Effector memory CD8-positive, alpha-beta T cell (primary cell): ENCODE measurements around the gene GALNT11.
A peak's percentile ranks its signal among the peaks of the same experiment; 100 is the strongest.

Experiments
- ATAC-seq: fragments of 150-1000 bp; cut with Tn5 transposase; replicated peaks from 2 replicates; pipeline ENCODE4 v1.10.0; 2021; ENCODE audit warnings: mild to moderate bottlenecking, moderate library complexity
- DNase-seq, 3 experiments: peaks; one replicate each; pipeline ENCODE4 v3.0.0; 2021
- H3K27ac Mint-ChIP-seq, 2 donors: one replicate each; pipeline ENCODE4 v1.8.0; 2022; ENCODE audit warnings: mild to moderate bottlenecking in 2 of 2, mixed read lengths in 2 of 2, moderate library complexity in 2 of 2
- H3K27me3 Mint-ChIP-seq, 2 donors: one replicate each; pipeline ENCODE4 v1.8.0; 2022; ENCODE audit warnings: mixed read lengths in 2 of 2
- H3K36me3 Mint-ChIP-seq: one replicate; pipeline ENCODE4 v1.8.0; 2022; ENCODE audit warnings: mild to moderate bottlenecking, moderate library complexity, mixed read lengths; ENCODE audit not compliant: insufficient read depth
- H3K4me1 Mint-ChIP-seq, 2 donors: one replicate each; pipeline ENCODE4 v1.8.0; 2022; ENCODE audit warnings: low read depth in 2 of 2, mixed read lengths in 2 of 2
- H3K4me3 Mint-ChIP-seq, 2 donors: one replicate each; pipeline ENCODE4 v1.8.0; 2022; ENCODE audit warnings: mild to moderate bottlenecking in 2 of 2, mixed read lengths in 2 of 2, moderate library complexity in 2 of 2
- H3K9me3 Mint-ChIP-seq, 2 donors: one replicate each; pipeline ENCODE4 v1.8.0; 2022; ENCODE audit warnings: mixed read lengths in 2 of 2
- total RNA-seq, 9 experiments: gene quantifications; one replicate each; lab custom pipeline; 2026; lab: John Stamatoyannopoulos, UW

GALNT11 gene
- total RNA-seq, result 38.9 to 102 (median 47.0) reads per million in 9 experiments

- Mint-ChIP-seq H3K4me3 (peak within 1 kb of the TSS; percentile 91 to 95), H3K27me3 (no peaks in the 10 kb centered on the region), H3K27ac (peak within 1 kb of the TSS; percentile 97 to 98), H3K4me1 (peaks cover 29 to 34% of the 10 kb centered on the region in 2 donors), H3K36me3 (peaks cover 18% of the 10 kb centered on the region), H3K9me3 (no peaks in the 10 kb centered on the region)
- ATAC-seq (peak; percentile 88), DNase-seq (peak; percentile 88 to 91 (median 91))
Measured at GRCh38 chr7:152025077-152025936, at the start of gene GALNT11. Gene GALNT11, plus strand, starts transcription at chr7:152025674. Its CDS starts 68,554 bp downstream, at chr7:152094228.

GRCh38 chr7:151978616-151979015 is 46.9 kb upstream of the GALNT11 start:
- Mint-ChIP-seq H3K27me3 (peaks cover 16 to 23% of the 10 kb centered on the region in 2 donors), H3K9me3 (no peaks in the 10 kb centered on the region), H3K36me3 (peaks cover 2% of the 10 kb centered on the region), H3K4me1 (no peaks in the 10 kb centered on the region), H3K27ac (no peak overlapping the region), H3K4me3 (no peak overlapping the region)
- DNase-seq (no peak), ATAC-seq (no peak)

GRCh38 chr7:151981223-151981622 is 44.3 kb upstream of the GALNT11 start:
- Mint-ChIP-seq H3K27me3 (peaks cover 18 to 29% of the 10 kb centered on the region in 2 donors), H3K9me3 (no peaks in the 10 kb centered on the region), H3K27ac (no peak overlapping the region), H3K4me3 (no peak overlapping the region), H3K4me1 (no peaks in the 10 kb centered on the region), H3K36me3 (peaks cover 5% of the 10 kb centered on the region)
- no peak for DNase-seq
- ATAC-seq, result no peak

- peaks cover 26 to 39% of the 10 kb centered on the region in 2 donors for H3K27me3 Mint-ChIP-seq
- H3K27ac Mint-ChIP-seq, result no peak overlapping the region
- H3K4me3 Mint-ChIP-seq, result no peak overlapping the region
- no peaks in the 10 kb centered on the region for H3K4me1 Mint-ChIP-seq
- DNase-seq (no peak), ATAC-seq (no peak)
- peaks cover 5% of the 10 kb centered on the region for H3K36me3 Mint-ChIP-seq
- H3K9me3 Mint-ChIP-seq, result no peaks in the 10 kb centered on the region
Measured at GRCh38 chr7:151982806-151983205, 42.7 kb upstream of the GALNT11 start.

GRCh38 chr7:151984612-151985011 is 40.9 kb upstream of the GALNT11 start:
- H3K27me3 Mint-ChIP-seq, result peaks cover 27 to 44% of the 10 kb centered on the region in 2 donors
- DNase-seq (no peak), ATAC-seq (no peak)
- no peaks in the 10 kb centered on the region for H3K9me3 Mint-ChIP-seq
- H3K27ac Mint-ChIP-seq, result no peak overlapping the region
- H3K4me3 Mint-ChIP-seq, result no peak overlapping the region
- H3K36me3 Mint-ChIP-seq, result peaks cover 5% of the 10 kb centered on the region
- H3K4me1 Mint-ChIP-seq, result no peaks in the 10 kb centered on the region

GRCh38 chr7:151987748-151988529 is 37.5 kb upstream of the GALNT11 start:
- H3K4me1 Mint-ChIP-seq, result peaks cover 5% of the 10 kb centered on the region in 2 donors
- DNase-seq (no peak), ATAC-seq (no peak)
- no peak overlapping the region for H3K4me3 Mint-ChIP-seq
- H3K27me3 Mint-ChIP-seq, result peaks cover 41 to 57% of the 10 kb centered on the region in 2 donors
- H3K36me3 Mint-ChIP-seq, result peaks cover 3% of the 10 kb centered on the region
- H3K27ac Mint-ChIP-seq, result no peak overlapping the region
- H3K9me3 Mint-ChIP-seq, result no peaks in the 10 kb centered on the region

- H3K4me3 Mint-ChIP-seq, result no peak overlapping the region
- ATAC-seq (peak; percentile 96), DNase-seq (peak; percentile 5 to 37 (median 17))
- H3K4me1 Mint-ChIP-seq, result peaks cover 5% of the 10 kb centered on the region in 2 donors
- no peak overlapping the region for H3K27ac Mint-ChIP-seq
- no peaks in the 10 kb centered on the region for H3K9me3 Mint-ChIP-seq
- H3K36me3 Mint-ChIP-seq, result no peaks in the 10 kb centered on the region
- H3K27me3 Mint-ChIP-seq, result peaks cover 59 to 65% of the 10 kb centered on the region in 2 donors
Measured at GRCh38 chr7:151992375-151992774, 33.1 kb upstream of the GALNT11 start.

GRCh38 chr7:151993977-151994676 is 31.3 kb upstream of the GALNT11 start:
- Mint-ChIP-seq H3K4me1 (peaks cover 5% of the 10 kb centered on the region in 2 donors), H3K27me3 (peaks cover 60 to 63% of the 10 kb centered on the region in 2 donors), H3K27ac (no peak overlapping the region), H3K9me3 (no peaks in the 10 kb centered on the region), H3K36me3 (no peaks in the 10 kb centered on the region), H3K4me3 (no peak overlapping the region)
- ATAC-seq (no peak), DNase-seq (no peak)

GRCh38 chr7:151999424-152000090 is 25.9 kb upstream of the GALNT11 start:
- H3K27ac Mint-ChIP-seq, result no peak overlapping the region

GRCh38 chr7:152000191-152000590 is 25.3 kb upstream of the GALNT11 start:
- Mint-ChIP-seq H3K4me1 (no peaks in the 10 kb centered on the region), H3K9me3 (no peaks in the 10 kb centered on the region), H3K27me3 (peaks cover 40 to 52% of the 10 kb centered on the region in 2 donors), H3K4me3 (no peak overlapping the region), H3K27ac (no peak overlapping the region), H3K36me3 (no peaks in the 10 kb centered on the region)
- DNase-seq, result no peak
- ATAC-seq, result no peak

More at GRCh38 chr7:151999424-152000090, 25.9 kb upstream of the GALNT11 start:
- DNase-seq, result no peak
- Mint-ChIP-seq H3K27me3 (peaks cover 40 to 53% of the 10 kb centered on the region in 2 donors), H3K4me3 (no peak overlapping the region), H3K9me3 (no peaks in the 10 kb centered on the region), H3K36me3 (no peaks in the 10 kb centered on the region), H3K4me1 (no peaks in the 10 kb centered on the region)
- ATAC-seq, result no peak

GRCh38 chr7:152006336-152006735 is 19.1 kb upstream of the GALNT11 start:
- DNase-seq, result no peak

GRCh38 chr7:152011860-152012259 is 13.6 kb upstream of the GALNT11 start:
- peaks cover 13 to 24% of the 10 kb centered on the region in 2 donors for H3K27me3 Mint-ChIP-seq
- H3K4me1 Mint-ChIP-seq, result no peaks in the 10 kb centered on the region
- DNase-seq, result no peak
- H3K9me3 Mint-ChIP-seq, result no peaks in the 10 kb centered on the region
- ATAC-seq, result no peak
- H3K4me3 Mint-ChIP-seq, result no peak overlapping the region
- H3K36me3 Mint-ChIP-seq, result no peaks in the 10 kb centered on the region
- H3K27ac Mint-ChIP-seq, result no peak overlapping the region

More at GRCh38 chr7:152006336-152006735, 19.1 kb upstream of the GALNT11 start:
- Mint-ChIP-seq H3K36me3 (no peaks in the 10 kb centered on the region), H3K9me3 (no peaks in the 10 kb centered on the region), H3K4me3 (no peak overlapping the region), H3K27me3 (peaks cover 25 to 39% of the 10 kb centered on the region in 2 donors), H3K4me1 (no peaks in the 10 kb centered on the region), H3K27ac (no peak overlapping the region)
- ATAC-seq, result no peak
